ENCODE measurements around the gene SFXN5.

SFXN5 gene

DNA sequence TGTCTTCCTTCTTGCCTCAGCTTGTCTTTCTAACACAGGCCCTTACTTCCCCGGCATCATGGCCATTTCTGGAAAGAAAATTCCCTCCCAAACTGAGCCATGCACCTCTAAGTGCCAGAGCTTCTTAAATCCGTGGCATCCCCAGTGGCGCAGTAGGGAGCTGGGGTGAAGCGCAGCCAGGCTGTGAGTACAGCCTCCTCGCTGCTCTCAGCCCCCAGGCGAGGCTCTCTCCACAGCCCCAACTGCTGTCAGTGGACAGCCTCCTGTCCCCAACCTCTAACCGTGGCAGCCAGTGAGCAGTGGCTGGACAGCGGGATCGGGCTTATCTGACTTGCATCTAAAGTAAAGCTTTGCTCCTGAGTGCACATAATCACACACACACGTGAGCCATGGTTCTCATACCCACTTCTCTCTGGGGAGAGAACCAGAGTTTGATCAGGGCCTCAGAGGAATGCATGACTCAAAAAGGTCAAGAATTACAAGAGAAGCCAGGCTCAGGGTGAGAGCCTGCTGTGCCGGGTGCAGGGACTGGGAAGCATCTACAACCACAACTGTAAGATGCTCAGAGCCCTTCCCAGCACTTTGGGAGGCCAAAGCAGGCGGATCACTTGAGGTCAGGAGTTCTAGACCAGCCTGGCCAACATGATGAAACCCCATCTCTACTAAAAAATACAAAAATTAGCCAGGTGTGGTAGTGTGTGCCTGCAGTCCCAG is 50.7 kb downstream of the SFXN5 start:
- DNase-seq = no peak

- DNase-seq = no peak
Observed at GRCh38 chr2:73020306-73020656, 51.2 kb downstream of the SFXN5 start.

DNA sequence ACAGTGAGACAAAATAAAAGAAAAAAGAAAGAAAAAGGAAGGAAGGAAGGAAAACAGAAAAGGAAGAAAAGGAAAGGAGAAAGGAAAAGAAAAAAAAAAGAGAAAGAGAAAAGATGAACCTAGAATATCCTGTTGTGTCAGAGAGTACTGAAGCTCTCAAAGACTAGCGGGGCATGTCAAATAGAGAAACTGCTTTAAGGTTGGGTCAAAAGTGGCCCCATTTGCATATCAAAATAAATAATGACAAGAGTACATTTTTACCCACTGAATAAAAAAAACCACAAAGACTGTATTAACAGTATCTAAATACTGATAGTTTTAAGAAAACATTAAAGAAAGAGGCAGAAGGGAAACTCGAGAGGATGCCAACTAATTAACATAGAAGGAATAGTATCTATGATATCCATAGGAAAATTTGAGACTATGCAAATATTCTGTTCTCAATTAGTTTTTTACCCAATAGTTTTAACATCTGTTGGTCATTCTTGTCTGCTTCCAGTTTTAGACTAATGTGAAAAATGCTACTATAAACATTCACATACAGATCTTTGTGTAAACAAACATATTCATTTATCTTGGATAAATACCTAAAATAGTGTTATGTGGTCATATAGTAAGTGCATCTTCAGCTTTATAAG is 53.2 kb downstream of the SFXN5 start:
- DNase-seq = no peak

DNA sequence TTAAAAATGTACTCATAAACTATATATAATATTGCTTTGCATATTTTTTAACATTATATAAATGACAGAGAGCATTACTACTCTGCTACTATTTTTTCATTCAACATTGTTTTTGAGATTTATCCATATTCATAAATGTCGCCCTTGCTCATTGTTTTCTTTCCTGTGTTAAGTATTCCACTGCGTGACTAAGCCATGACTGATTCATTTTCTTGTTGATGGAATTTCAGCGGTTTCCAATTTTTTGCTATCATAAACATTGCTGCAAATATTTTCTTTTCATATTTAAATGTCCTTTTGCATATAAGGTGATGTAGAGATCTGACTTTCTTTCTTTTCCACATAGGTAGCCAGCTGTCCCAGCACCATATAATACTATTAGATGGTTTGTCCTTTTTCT is 57.6 kb downstream of the SFXN5 start:
- no peak for DNase-seq

GRCh38 chr2:73009177-73009839 is 62.2 kb downstream of the SFXN5 start:
- DNase-seq = no peak

GRCh38 chr2:73008766-73009135 is 62.8 kb downstream of the SFXN5 start:
- no peak for DNase-seq

GRCh38 chr2:73007991-73008765 is 63.3 kb downstream of the SFXN5 start:
- no peak for DNase-seq

DNA sequence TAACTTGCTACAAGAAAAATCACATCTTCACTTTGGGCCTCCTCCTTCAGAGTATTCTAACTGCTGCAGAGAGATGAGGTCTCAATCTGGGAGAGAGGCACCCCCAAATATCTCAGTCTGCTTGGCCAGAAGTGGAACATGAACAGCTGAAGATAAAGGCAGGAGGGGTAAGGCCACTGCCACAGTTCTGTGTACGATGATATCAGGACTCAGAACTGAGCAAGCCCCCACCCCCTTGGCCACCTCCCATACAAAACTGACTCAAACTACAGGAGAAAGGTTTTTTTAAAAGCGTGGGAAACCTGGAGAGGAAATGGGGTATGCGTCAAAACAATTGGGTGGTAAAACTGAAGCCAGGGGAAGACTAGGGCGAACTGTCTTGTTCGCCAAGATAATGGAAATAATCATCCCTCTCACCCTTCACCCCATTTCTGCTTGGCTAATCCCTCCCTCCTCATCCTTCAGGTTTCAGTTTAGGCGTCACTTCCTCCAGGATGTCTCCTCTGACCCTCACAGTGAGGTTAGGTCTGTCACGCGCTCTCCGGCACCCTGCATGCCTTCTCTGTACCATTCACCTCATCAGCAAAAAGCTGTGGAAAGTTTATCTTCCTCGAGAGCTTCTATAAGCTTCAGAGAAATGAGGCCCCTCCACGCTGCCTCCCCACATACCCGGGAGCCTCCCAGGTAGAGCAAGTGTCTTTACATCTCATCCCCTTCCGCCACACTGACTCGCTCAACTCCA is 64.4 kb downstream of the SFXN5 start:
- DNase-seq = no peak

GRCh38 chr2:73004889-73005596 is 66.5 kb downstream of the SFXN5 start:
- no peak for DNase-seq

DNA sequence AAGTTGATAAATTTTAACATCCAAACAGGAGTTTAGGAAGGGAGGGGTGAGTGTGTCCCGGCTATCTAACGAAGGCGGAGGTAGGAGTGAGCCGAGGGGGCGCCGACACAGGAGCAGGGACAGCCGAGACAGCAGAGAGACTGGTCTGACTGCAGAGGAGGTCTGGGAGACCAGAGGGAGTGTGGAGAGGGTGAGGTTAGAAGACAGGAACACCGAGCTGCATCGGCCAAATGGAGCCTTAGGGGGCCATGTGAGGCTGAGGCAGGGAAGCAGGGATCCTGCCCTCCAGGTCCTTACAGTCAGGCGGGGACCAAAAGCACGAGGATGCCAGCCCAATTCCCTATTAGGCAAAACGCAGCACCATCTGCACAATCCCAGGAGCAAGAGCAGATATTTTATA is 67.0 kb downstream of the SFXN5 start:
- DNase-seq = no peak

DNA sequence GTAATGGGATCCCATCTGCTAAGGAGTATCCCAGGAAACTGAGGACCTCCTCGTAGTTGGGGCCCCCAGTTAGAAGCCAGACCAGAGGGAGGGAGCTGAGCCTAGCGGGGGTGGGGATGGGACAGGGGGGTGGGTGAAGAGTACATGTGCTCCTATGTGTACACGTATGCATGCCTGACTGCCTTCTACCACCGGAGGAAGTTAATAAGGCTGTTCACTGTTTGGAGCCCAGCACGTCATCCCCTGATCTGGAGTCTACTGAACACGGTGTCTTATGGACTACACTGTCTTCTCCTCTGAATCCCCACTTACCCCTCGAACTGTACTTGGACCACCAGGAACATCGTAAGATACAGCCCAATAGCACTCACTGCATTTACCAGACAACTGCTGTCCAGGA is 68.5 kb downstream of the SFXN5 start:
- DNase-seq = no peak

DNA sequence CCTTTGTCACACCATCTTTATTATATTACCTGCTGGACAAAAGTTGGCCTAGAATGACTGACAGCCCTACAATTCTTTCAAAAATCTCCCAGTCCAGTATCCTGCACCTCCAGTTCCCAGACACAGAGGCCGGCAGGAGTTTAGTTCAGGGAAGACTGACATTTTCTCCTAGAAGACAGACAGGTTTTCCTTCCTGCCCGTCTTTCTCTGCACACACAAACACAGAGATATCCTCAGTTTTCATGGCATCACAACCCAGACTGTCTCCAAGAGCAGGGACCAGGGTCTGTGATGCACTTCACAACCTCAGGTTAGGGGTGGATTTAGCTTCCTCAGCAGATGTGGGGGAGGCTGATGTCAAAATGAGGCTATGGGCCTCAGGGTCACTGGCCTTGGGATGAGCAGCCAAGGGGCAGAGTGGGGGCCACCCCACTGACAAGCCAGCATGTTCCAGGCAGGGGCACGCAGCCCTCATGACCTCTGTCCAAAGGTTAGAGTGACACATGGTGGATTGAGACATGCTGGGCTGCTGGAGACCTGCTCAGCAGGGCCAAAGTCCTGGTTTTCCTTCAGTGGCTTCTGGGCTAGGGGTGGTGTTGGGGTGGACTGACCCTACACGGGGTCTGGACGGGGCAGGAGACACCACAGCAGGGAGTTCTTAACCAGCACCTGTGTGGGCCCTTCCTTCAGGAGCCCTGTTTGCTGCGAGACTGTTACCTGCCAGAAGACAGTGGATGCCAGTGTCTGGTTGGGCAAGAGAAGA is 70.5 kb downstream of the SFXN5 start:
- DNase-seq = no peak

GRCh38 chr2:72999729-73000725 is 71.5 kb downstream of the SFXN5 start:
- DNase-seq = no peak

GRCh38 chr2:72998724-72999123 is 72.8 kb downstream of the SFXN5 start:
- DNase-seq = no peak

- DNase-seq = no peak
Observed at GRCh38 chr2:72998234-72998651, 73.3 kb downstream of the SFXN5 start.

DNA sequence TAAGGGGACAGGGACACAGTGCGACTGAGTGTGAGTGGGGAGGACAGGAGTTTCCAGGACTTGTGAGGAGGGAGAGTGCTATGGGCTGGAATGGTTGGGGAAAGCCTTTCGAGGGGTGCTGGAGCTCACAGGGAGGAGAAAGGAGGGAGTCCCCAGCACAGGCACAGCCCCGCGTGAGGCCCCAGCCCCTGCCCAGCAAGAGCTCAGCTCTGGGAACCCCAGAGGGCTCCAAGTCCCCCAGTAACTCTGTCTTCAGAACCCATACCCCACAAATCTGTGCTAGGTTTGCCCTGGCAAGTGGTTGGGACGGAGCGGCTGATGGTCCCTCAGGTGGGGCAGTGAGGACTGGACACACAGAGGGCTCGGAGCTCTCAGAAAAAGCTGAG is 75.4 kb downstream of the SFXN5 start:
- DNase-seq = no peak

GRCh38 chr2:72995430-72996116 is 75.9 kb downstream of the SFXN5 start:
- DNase-seq = no peak

DNA sequence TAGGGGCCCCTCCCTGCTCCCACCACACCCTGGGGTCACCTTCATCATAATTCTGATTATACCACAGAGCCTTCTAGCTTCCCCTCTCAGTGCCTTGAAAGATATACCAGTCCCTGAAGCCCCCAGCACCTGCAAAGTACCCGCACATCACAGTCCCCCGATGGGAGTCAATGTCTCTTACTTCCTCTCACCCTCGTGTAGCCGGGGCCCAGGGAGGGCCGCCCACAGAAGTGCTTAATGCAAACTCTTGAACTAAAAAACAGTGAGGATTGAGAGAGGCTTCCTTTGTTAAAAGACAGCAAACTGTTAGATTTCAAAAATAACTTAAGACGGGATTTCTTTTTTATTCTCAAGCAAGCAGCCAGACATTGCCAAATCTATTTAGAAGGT is 76.5 kb downstream of the SFXN5 start:
- no peak for DNase-seq

- DNase-seq = no peak
Observed at GRCh38 chr2:72994282-72994990, 77.1 kb downstream of the SFXN5 start.
